SK-N-SH (cell line): ENCODE data around the gene KRT39.

Source experiments
- FOXM1 ChIP-seq: IDR thresholded peaks from 2 replicates; pipeline ENCODE4 v1.4.0; 2012; ENCODE audit warnings: low read depth, mild to moderate bottlenecking
- MEF2A ChIP-seq: IDR thresholded peaks from 2 replicates; pipeline ENCODE4 v1.4.0; 2012; ENCODE audit warnings: low read depth, borderline replicate concordance
- POLR2AphosphoS5 ChIP-seq: IDR thresholded peaks from 2 replicates; pipeline ENCODE4 v1.6.1; 2012; ENCODE audit warnings: low read depth, low read length
- RXRA ChIP-seq: IDR thresholded peaks from 2 replicates; pipeline ENCODE4 v1.4.0; 2012; ENCODE audit warnings: low read depth, mild to moderate bottlenecking, borderline replicate concordance
- SIN3A ChIP-seq: IDR thresholded peaks from 2 replicates; pipeline ENCODE4 v1.6.1; 2012; ENCODE audit warnings: low read depth, mild to moderate bottlenecking, low read length, moderate library complexity, borderline replicate concordance
- SMC3 ChIP-seq: IDR thresholded peaks from 2 replicates; pipeline ENCODE4 v1.6.1; 2012; ENCODE audit warnings: low read depth, low read length, improper control_type of control experiment
- TAF1 ChIP-seq: IDR thresholded peaks from 2 replicates; pipeline ENCODE4 v1.6.1; 2012; ENCODE audit warnings: low read depth, mild to moderate bottlenecking, low read length, moderate library complexity, borderline replicate concordance
- YY1 ChIP-seq: IDR thresholded peaks from 2 replicates; pipeline ENCODE4 v1.4.0; 2012; ENCODE audit warnings: low read depth, mild to moderate bottlenecking
- TF ChIP-seq, protein P1 (sequence below): fragments of 200-600 bp; sonication (generic); IDR thresholded peaks from 2 replicates; pipeline ENCODE4 v1.6.1; 2017; ENCODE audit warnings: antibody characterized with exemption, mild to moderate bottlenecking, moderate library complexity
- TF ChIP-seq, protein P2 (sequence below): IDR thresholded peaks from 2 replicates; pipeline ENCODE4 v1.6.1; 2012; ENCODE audit warnings: mild to moderate bottlenecking, low read depth, low read length, moderate library complexity

DNA sequence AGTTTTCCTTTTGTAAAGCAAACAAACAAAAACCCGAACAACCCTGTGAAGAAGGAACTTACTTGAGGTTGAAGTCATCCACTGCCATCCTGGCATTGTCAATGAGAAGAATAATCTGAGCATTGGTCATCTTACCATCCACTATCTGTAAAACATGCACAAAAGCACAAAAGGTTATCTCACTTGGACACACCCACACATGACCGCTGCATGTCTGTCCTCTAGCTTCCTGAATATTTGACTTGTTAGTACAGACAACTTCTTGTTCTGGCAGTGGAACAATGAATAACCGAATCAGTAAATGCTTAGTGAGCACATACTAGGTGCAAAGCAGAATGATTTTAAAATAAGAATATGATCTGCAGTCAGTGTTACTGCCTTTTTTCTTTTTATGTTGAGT, 35.4 kb downstream of the KRT39 start:
- no peak for TF ChIP-seq MEF2A
- TF ChIP-seq SMC3 = no peak
- TF ChIP-seq, protein P1, sequence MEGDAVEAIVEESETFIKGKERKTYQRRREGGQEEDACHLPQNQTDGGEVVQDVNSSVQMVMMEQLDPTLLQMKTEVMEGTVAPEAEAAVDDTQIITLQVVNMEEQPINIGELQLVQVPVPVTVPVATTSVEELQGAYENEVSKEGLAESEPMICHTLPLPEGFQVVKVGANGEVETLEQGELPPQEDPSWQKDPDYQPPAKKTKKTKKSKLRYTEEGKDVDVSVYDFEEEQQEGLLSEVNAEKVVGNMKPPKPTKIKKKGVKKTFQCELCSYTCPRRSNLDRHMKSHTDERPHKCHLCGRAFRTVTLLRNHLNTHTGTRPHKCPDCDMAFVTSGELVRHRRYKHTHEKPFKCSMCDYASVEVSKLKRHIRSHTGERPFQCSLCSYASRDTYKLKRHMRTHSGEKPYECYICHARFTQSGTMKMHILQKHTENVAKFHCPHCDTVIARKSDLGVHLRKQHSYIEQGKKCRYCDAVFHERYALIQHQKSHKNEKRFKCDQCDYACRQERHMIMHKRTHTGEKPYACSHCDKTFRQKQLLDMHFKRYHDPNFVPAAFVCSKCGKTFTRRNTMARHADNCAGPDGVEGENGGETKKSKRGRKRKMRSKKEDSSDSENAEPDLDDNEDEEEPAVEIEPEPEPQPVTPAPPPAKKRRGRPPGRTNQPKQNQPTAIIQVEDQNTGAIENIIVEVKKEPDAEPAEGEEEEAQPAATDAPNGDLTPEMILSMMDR = no peak
- no peak for TF ChIP-seq RXRA
- no peak for TF ChIP-seq TAF1
- no peak for TF ChIP-seq YY1
- TF ChIP-seq, protein P2, sequence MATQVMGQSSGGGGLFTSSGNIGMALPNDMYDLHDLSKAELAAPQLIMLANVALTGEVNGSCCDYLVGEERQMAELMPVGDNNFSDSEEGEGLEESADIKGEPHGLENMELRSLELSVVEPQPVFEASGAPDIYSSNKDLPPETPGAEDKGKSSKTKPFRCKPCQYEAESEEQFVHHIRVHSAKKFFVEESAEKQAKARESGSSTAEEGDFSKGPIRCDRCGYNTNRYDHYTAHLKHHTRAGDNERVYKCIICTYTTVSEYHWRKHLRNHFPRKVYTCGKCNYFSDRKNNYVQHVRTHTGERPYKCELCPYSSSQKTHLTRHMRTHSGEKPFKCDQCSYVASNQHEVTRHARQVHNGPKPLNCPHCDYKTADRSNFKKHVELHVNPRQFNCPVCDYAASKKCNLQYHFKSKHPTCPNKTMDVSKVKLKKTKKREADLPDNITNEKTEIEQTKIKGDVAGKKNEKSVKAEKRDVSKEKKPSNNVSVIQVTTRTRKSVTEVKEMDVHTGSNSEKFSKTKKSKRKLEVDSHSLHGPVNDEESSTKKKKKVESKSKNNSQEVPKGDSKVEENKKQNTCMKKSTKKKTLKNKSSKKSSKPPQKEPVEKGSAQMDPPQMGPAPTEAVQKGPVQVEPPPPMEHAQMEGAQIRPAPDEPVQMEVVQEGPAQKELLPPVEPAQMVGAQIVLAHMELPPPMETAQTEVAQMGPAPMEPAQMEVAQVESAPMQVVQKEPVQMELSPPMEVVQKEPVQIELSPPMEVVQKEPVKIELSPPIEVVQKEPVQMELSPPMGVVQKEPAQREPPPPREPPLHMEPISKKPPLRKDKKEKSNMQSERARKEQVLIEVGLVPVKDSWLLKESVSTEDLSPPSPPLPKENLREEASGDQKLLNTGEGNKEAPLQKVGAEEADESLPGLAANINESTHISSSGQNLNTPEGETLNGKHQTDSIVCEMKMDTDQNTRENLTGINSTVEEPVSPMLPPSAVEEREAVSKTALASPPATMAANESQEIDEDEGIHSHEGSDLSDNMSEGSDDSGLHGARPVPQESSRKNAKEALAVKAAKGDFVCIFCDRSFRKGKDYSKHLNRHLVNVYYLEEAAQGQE = no peak
- no peak for TF ChIP-seq POLR2AphosphoS5
- TF ChIP-seq SIN3A = no peak
- no peak for TF ChIP-seq FOXM1
